GM19452 (cell line): ENCODE measurements around the gene MYO1B.

Experiments used
- ATAC-seq: cut with Tn5 transposase; IDR thresholded peaks from one replicate; pipeline ENCODE4 v1.9.1; 2021; ENCODE audit not compliant: unreplicated experiment

MYO1B gene

GRCh38 chr2:191319186-191319585 is 74.0 kb downstream of the MYO1B start:
- ATAC-seq, result no peak

- ATAC-seq, result no peak
Measured at GRCh38 chr2:191320881-191321280, 75.7 kb downstream of the MYO1B start.

GRCh38 chr2:191321861-191322662 is 76.9 kb downstream of the MYO1B start:
- ATAC-seq, result peak; percentile 76

- no peak for ATAC-seq
Measured at GRCh38 chr2:191322828-191323506, 77.8 kb downstream of the MYO1B start.

GRCh38 chr2:191325651-191326365 is 80.6 kb downstream of the MYO1B start:
- ATAC-seq, result no peak

GRCh38 chr2:191327484-191327883 is 82.3 kb downstream of the MYO1B start:
- no peak for ATAC-seq

- ATAC-seq, result no peak
Measured at GRCh38 chr2:191328150-191328809, 83.1 kb downstream of the MYO1B start.

GRCh38 chr2:191329841-191330240 is 84.6 kb downstream of the MYO1B start:
- ATAC-seq, result no peak

GRCh38 chr2:191333911-191334357 is 88.7 kb downstream of the MYO1B start:
- ATAC-seq, result no peak

- no peak for ATAC-seq
Measured at GRCh38 chr2:191335875-191336464, 90.8 kb downstream of the MYO1B start.

- no peak for ATAC-seq
Measured at GRCh38 chr2:191341436-191341835, 96.2 kb downstream of the MYO1B start.

GRCh38 chr2:191343796-191344338 is 98.7 kb downstream of the MYO1B start:
- no peak for ATAC-seq

GRCh38 chr2:191345788-191346187 is 100.6 kb downstream of the MYO1B start:
- no peak for ATAC-seq

GRCh38 chr2:191347154-191347553 is 102.0 kb downstream of the MYO1B start:
- ATAC-seq, result no peak

GRCh38 chr2:191347881-191348280 is 102.7 kb downstream of the MYO1B start:
- ATAC-seq, result no peak

- ATAC-seq, result no peak
Measured at GRCh38 chr2:191349990-191350389, 104.8 kb downstream of the MYO1B start.

- no peak for ATAC-seq
Measured at GRCh38 chr2:191350826-191351225, 105.6 kb downstream of the MYO1B start.

GRCh38 chr2:191351298-191351697 is 106.1 kb downstream of the MYO1B start:
- no peak for ATAC-seq

- no peak for ATAC-seq
Measured at GRCh38 chr2:191351921-191352320, 106.7 kb downstream of the MYO1B start.

GRCh38 chr2:191352536-191352935 is 107.3 kb downstream of the MYO1B start:
- no peak for ATAC-seq
